Daoy (cell line): ENCODE measurements around the gene MTHFS. TPM values are rescaled to one million over a fixed set of nuclear protein-coding genes. Genes with fewer than 3 reads are reported as not detected.
"Not testable (repeated sequence)": the region's sequence is repeated elsewhere in the genome, so short reads cannot be mapped to it uniquely, and the experiment has no call there.

Source experiments
- DNase-seq: peaks from one replicate; pipeline ENCODE4 v3.0.0-alpha.2; 2015; ENCODE audit warnings: low read depth
- total RNA-seq: library from RNA; depleted of rRNA; stranded (reverse); fragments of >200 nt; shearing (Covaris generic); gene quantifications from 2 replicates; pipeline ENCODE4 v1.2.3, GENCODE V29; 2014

MTHFS gene
- total RNA-seq, 1 experiment from 2014 or later = 55.0 TPM

DNA sequence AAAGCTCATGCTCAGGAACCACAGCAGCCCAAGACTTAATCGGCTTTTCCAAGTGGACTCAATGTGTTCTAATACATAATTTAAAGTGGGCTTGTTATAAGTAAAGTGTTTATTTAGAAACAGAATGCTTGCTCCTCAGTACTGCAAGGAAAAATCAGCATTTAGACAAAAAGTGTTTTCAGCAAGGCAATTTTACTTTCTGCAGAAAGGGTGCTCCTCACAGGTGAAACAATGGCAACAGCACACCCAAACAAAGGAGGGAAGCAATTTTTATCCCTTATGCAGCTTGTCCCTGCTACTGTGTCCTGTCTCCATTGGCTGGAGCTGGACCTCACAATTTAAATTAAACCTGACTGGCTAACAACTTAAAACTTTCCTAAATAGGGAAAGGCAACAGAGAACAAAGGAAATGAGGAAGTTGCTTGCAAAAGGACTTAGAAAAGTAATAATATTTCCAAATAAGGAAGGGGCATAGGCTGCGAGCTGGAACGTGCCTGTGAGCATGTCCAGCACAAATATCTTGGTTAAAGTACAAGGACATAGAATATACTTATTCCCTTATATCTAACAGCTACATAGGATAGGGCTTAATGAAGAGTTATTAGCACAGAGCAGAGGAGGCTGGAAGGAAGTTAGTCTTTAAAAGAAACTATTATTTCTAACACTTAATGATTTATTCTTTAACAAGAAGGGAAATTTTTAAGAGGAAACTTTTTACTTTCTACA, 19.1 kb upstream of the MTHFS start:
- DNase-seq = not testable (repeated sequence)

DNA sequence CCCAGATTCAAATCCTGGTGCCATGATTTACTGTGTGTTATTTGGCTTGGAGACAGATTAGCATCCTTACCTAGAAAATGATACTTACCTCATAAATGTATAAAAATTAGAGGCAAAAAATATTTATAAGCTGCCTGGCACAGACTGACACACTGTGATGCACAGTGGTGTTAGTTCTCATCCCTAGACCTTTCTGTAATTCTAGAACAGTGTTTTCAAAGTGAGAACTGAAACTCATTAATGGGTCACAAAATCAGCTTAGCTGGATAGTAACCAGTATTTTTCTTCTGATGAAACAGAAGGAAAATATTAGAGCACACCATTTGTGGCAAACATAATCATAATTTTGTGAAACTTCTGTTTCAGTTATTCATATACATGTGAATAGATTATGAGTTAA, 17.9 kb upstream of the MTHFS start:
- DNase-seq = no peak

DNA sequence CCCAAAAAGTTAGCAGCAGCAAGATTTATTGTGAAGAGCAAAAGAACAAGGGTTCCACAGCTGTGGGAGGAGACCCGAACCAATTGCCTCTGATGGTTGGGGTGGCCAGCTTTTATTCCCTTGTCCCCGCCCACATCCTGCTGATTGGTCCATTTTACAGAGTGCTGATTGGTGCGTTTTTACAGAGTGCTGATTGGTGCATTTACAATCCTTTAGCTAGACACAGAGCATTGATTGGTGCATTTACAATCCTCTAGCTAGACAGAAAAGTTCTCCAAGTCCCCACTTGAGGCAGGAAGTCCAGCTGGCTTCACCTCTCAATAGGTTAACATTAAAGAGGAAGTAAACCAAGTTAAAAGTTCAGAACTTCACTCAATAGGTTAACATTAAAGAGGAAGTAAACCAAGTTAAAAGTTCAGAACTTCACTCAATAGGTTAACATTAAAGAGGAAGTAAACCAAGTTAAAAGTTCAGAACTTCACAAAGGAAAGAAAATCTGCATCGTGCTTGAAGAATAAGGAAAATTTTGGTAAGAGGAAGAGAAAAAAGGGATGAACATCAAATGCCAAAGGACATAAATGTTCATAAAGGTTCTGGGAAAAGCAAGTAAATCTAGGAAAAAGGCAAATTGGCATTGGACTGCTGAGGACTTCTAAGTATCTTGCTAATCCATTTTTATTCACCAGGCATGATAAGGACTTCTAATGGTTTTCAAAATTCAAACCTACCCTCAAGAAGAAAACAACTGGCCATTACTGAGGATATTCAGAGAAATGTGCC, 12.9 kb upstream of the MTHFS start:
- not testable (repeated sequence) for DNase-seq

DNA sequence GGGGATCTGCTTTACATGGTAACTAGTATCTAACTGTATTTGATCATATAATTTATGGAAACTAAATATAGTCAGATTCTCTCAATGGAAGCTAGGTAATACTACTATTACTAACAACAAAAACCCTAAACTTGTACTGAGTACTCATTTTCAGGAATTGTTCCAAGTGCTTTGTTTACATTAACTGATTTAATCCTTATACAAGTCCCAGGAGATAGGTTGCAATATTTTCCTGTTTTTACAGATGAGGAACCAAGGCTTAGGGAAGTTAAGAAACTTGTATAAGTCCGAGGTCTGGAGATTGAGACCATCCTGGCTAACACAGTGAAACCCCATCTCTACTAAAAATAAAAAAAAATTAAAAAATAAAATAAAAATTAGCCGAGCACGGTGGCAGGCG, 7.5 kb upstream of the MTHFS start:
- DNase-seq = no peak

DNA sequence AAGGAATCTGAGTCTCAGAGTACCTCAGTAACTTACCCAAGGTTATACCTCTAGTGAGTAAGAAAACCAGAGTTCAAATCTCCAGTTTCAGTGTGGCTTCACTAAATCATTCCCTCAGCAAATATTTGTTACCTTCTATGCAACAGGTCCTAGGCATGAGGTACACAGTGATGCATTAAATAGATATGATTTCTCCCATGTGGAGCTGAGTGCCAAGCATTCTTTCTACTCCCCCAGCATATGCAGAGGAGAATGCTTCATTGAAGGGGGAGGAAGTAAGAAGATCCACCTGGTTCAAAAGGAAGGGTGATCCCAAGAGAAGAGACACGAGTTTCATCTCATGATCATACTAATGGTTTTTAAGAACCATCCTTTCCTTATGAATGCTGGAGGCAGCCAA, 6.8 kb upstream of the MTHFS start:
- no peak for DNase-seq

DNA sequence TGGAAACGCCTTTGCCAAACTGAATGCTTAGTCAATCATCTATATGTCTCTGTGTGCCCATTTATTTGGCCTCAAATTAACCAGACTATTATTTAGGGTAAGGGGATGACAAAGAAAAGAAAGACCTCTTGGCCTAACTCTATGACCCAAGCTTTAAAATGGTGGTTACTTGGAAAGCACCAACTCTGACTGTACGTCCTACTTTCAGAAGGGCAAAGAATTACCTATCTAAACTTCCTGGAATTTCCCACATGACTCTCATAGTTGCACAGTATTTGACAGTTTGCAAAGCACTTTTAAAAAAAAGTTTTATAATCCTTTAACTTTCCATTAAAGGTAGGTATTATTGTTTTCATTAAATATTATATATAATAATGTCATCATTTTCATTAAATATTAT, 6.3 kb upstream of the MTHFS start:
- no peak for DNase-seq

DNA sequence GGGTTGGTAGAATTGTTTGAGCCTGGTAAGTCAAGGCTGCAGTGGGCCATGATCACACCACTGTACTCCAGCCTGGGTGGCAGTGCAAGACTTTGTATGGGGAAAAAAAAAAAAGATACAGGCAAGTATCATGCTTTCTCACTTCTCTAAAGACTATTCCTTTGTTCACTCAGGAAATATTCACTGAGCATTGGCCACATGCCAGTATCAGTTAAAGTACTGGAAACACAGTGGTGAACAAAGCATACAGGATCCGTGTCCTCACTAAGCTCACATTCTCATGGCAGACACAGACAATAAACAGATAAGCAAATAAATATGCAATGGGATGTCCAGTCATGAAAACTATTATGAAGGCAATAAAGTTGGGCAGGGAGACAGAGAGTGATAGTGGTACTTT, 5.1 kb upstream of the MTHFS start:
- no peak for DNase-seq

DNA sequence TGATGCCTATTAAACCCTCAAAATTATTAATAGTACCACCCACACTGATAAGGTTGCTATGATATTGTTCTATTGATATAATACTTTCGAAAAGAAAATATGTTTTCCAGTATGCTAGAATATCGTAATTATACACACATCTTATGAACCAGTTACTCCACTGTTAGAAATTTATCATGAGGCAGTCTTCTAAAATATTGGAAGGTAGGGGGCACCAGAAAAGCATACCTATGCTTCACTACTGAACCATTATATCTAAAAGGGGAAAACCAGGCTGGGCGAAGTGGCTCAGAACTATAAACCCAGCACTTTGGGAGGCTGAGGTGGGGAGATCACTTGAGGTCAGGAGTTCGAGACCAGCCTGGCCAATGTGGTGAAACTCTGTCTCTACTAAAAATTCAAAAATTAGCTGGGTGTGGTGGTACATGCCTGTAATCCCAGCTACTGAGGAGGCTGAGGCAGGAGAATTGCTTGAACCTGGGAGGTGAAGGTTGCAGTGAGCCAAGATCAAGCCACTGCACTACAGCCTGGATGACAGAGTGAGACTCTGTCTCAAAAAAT, 4.1 kb upstream of the MTHFS start:
- DNase-seq = not testable (repeated sequence)

DNA sequence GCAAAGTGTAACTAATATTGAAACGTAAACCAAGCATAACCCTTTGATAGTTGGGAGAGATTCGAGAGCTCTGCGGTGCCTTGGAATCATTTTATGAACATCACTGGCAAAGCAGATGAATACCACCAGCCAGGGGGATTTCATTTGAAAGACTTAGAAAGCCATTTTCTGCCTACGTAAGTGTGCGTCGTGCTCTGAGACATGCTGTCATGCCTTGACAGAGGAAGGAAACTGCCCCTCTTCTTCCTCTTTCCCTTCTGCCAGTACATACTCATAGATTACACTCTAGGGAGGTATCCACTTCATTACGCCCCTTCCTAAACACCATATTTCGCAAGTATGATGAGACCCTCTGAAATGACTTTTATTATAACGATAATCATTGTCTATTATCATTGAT, 3.3 kb upstream of the MTHFS start:
- no peak for DNase-seq

DNA sequence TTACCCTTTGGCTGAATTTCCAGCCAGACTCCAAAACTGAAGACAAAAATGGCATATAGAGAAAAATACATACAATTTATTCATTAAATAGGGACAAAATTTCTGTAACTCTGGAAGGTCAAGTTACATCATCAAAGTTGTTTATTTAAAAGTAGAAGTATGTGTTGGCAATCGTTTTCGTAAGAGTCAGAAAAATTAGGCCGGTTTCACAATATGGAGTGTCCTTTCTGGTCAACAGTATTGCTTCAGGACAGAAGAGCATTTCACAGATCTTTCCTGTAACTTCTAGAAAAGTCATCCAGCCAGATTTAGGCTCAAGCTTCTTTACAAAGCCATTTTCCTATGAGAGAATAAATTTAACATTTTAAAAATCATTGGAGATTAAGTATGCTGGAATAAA, 2.0 kb upstream of the MTHFS start:
- DNase-seq = not testable (repeated sequence)

DNA sequence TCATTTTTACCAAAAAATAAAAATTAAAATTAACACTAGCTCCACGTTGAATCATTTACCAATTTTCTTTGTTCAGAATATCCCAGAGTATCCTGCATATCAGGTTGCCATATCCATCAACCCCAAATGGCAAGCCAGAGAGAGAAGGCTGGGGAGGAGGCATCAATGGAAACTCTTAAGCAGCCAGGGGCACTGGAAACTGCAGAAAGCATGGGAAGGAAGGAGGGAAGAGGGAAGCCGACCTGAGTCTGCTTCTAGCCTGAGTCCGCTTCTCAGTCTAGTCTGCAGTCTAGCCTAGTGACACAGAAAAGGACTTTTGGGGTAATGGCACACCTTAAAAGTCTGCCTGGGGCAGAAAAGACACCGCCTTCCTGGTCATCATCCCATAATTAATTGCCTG, 1.6 kb upstream of the MTHFS start:
- DNase-seq = no peak

DNA sequence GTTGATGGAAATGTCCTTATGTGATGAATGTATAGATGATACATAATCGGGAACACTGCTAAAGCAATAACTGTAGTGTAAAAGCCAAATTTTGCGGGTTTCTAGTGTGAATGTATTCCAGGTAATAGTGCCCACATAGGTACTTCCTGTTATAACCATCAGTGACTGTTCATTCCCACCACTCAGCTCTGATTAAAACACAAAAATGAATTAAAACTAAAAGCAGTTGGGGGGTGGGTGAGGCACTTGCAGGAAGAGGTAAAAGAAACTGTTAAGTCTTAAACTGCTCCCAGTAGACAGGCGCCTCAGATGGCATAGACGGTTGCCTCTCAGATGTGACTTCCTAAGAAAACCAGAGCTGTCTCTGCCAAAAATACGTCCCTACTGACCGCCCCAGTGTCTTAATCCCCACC, 893 bp upstream of the MTHFS start:
- DNase-seq = no peak

DNA sequence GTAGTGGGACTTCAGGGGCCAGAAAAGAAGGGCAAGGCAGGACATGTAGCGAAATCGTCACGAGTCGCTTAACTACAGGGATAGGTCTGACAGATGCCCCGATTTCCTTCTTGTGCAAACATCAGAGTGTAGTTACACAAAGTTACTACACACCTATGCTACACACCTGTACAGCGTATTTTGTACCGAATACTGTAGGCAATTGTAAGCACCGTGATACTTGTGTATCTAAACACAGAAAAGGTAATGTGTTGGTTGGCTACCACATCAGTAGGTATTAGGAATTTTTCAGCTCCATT, 515 bp upstream of the MTHFS start:
- no peak for DNase-seq

DNA sequence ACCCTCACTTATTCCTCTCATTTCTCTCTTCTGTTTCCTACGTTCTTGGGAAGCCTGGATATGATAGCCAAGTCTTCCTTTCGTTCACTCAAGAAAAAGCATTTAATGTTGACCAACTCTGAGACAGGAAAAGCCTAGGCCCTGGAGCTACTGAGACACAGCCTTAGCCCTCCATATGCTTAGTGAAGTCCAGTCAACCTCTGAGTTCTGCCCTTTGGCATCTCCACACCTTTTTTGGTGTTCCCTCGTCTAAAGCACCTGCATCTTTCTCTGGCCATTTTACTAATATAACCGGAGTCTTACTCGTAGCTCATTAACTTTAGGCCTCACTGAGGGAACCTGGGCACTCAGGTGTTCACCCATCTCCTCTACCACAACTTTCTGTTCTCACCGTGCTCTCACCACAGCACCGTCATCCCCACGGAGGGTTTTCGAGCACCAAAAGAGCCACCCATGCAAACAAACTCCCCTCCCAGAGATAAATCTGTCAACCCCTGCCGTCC, 632 bp downstream of the MTHFS start:
- DNase-seq = no peak

DNA sequence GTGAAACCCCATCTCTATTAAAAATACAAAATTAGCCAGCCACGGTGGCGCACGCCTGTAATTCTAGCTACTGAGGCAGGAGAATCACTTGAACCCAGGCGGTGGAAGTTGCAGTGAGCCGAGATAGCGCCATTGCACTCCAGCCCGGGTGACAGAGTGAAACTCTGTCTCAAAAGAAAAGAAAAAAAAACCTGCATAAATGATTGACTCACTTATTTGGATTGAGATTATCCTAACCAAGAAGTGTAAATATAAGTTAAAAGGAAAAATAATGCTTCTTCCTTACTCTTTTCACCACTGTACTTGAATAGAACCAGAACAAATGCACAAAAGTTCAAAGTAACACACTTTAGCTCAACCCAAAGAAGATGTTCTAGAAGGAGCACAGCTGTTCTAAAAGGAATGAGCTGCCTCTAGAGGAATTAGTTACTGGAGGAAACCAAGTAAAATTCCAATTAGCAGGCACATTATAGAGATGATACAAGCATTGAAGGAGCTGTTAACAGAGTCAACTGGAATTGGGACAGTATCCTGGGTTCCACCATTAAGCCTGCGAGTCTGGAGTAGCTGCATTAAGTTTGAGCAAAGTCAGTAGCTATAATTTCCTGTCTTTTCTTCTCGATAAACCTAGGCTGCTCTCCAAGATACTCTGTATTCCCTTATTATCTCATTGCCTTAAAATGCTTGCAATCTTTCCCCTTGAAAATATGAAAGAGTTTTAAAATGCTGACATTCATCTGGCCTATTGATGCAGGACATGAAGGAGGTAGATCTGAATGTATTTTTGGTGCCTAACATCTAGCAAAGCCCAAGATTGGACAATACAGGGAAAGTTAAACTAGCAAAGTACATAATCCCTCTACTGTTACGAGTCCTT, 9.5 kb downstream of the MTHFS start:
- no peak for DNase-seq

DNA sequence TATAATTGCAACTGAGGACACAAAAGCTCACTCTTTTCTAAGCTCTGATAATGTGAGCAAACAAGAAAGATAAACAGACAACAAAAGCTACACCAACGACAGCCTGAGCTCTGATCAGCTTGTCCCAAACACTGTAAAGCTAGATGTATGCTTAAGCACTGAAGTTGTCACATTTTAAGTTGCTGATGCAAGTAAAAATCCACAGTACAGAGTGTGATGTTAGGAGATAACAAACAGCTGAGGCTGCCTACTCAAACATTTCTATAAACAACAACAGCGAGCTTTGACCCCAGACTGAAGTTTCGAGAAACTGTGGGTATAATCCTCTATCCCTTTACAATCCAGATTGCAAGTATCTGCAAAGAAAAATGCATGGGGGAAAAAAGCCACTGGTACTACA, 10.7 kb downstream of the MTHFS start:
- no peak for DNase-seq

DNA sequence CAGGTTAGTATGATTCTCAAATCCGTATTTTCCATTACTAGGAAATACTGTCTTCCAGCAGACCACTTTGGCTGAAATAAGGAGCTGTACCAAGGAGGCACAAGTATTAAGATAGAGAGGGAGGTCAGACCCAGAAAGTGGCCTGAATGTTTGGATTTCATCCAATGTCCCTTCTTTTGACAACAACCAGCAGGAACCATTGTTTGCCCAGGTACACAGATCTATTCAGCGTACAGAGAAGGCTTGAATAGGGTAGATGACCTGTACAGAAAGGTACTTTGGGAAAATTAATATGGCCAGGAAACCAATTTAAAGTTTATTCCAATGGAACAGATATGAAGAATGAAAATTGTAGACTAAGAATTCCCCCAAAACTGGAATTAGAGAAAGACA, 12.6 kb downstream of the MTHFS start:
- no peak for DNase-seq

DNA sequence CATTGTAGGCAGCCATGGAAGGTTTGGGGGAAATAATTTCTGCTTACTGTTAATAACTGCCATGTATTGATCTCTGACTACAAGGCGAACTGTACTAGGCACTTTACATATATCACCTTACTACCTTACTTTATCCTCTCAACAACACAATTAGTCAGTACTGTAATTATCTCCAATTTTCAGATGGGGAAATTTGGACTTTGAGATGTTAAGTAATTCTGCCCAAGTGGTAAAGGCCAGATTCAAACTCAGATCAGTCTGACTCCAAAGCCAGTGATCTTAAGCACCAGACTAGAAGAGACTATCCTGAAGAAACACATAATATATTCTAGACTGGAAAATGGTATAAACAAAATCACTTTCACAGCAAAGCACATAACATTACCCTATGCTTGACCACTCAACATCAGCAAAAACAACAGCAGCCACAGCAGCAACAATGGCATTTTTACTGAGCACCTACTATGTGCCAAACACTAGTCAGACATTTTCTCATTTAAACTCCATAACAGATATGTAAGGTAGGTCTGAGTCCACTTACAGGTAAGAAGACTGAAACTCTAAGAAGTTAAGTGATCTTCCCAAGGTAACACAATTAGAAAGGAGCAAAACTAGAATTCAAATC, 13.1 kb downstream of the MTHFS start:
- DNase-seq = no peak

DNA sequence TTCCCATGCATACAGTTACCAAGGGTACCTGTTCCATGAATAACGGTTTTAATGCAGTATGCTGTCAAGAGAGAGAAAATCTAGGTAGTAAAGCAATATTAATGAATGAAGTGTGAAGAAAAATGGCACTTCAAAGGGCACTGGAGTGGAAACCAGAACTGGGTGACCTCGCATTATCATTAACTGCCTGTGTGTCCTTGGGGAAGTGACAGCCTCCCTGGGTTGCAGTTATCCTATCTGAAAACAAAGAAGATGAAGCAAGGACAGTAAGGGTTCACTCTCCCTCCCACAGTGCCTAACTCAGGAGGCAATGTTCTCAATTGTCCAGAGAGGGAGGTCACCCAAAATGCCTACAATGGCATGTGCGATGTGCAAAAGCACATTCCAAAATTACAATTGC, 15.1 kb downstream of the MTHFS start:
- no peak for DNase-seq

DNA sequence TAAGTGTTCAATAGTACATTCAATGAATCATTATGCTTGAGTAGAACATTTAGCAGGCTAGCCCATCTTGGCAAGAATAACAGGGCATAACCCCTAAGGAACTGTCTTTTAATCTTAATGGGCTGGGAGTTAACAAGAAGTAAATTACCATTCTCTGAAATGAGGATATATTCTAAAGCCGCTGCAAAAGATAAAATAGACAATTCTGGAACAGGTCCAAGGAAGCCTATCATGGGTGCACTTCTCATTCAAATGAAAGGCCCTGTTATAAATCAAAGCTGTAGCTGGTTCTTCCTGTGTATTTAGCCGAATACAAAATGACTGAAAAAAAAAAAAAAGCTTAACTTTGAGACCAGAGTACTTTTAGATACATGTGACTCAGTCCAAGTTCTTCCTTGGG, 15.6 kb downstream of the MTHFS start:
- DNase-seq = no peak

DNA sequence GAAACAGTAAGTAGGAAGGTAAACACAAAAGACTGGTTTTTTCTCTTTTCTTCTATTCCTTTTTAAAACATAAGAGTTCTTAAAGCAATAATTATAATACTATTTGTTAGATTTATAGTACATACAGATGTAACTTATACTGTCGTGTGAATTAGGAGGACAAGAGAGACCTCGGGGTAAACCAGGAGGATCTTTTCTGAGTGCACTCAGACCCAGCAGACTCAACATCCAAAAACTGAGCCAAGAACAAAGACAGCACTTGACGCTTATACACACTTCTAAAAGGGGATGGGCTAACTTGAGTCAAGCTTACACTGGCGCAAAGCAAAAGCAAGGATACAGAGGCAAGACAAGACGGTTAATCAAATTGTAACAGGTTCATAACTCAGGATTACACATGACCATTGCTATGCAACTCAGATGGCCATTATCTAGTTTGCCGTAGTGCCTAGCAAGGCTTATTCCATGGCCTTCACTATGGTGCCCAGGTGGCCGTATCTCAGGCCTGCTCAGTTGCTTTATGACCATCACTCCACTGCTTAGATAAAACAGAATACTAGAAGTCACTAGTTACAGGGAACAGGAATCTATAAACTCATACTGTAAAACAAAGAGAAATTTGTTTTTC, 18.6 kb downstream of the MTHFS start:
- no peak for DNase-seq
